Epidermal melanocyte (primary cell): ENCODE data around the gene AGA.

Experiments
- DNase-seq: peaks from one replicate; pipeline ENCODE4 v3.0.0; 2011; ENCODE audit warnings: low spot score; ENCODE audit not compliant: insufficient read length

The AGA gene

DNA sequence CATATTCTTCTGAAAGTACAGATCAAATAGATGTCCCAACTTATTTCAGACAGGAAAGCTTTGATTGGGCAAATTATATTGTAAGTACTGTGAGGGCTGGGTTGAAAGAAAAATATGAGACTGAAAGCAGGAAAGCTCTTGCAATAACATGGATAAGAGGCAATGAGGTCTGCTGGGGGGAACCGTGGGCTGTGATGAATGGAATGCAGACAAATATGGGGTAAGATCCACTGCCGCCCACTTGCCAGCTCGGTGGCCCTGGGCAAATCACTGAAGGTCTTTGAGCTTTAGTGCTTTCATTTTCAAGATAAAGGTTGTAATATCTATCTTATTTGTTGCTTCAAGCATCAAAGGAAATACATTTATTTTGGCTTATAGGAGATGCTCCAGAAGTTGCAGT, 51.0 kb downstream of the AGA start:
- DNase-seq, result no peak

DNA sequence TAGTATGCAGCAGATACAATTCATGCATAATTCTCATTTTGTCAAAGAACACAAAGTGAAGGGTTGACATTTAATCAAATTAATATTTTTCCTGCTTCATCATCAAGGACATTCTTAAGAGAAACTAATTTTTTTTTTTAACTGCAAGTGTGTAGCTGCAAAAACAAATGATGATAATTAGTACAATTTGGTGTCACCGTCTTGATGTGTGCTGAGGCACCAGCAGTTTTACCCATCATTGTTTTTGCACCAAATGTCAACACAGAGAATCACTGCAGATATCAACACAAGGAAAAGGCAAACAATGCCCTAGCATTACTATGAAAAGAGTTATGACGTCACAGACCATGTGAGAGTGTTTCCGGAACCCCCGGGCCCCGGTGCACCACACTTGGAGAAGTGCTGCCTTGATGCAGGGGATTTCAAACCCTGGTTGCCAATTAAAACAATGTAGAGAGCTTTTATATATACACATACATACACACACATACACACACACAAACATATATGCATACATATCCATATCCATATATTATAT, 55.9 kb downstream of the AGA start:
- no peak for DNase-seq

DNA sequence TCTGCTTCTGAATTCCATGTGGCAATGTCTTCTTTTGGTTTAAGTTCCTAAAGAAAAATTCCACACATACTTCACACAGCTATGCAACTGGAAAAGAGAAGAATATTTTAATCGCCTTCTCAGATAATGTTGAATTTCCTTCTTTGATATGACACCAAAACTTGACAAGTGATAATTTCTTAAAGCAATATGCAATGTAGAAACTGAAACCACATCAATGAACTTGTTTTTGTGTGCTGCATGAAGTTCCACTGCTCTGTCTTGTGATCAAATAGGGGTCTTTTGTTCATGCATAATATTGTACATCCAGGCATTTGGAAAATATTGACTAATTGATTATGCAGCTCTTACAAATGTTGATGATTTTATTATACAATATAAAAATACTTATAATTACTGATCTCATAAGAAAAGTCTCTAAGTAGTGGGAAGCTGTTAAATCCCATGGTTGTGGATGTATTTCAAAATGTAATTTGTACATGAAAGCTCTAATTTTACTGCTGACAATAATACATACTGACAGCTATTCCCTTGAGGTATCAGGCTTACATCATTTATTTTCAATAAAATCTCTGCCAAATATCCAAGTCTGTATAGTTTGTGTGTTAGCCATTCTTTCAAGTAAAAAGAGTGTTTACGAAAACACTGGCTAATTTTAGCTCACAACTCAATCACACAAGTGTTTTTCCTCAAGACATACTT, 56.5 kb downstream of the AGA start:
- DNase-seq, result no peak

DNA sequence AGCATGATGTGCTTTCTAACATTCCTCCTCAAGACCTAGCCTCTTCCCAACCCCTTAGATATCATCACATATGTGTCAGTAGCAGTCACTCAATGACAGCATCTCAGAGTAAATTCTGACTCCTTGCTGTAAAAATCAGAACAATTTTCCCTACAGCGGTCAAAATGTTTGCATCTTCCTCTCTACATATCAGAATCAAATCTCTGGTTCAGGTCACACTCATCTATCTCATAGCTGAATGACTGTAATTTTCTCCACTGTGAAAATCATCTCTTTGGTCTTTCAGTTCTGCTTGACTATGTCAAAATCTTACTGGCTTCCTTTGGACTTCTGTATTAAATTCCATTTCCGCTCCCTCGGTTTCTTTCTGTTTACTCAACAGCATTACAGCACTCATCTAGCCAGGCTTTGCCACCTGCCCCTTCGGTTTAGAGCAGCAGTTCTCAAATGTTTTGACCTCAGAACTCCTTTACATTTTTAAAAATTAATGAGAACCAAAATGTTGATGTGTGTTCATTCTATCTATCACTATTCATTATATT, 57.3 kb downstream of the AGA start:
- no peak for DNase-seq

DNA sequence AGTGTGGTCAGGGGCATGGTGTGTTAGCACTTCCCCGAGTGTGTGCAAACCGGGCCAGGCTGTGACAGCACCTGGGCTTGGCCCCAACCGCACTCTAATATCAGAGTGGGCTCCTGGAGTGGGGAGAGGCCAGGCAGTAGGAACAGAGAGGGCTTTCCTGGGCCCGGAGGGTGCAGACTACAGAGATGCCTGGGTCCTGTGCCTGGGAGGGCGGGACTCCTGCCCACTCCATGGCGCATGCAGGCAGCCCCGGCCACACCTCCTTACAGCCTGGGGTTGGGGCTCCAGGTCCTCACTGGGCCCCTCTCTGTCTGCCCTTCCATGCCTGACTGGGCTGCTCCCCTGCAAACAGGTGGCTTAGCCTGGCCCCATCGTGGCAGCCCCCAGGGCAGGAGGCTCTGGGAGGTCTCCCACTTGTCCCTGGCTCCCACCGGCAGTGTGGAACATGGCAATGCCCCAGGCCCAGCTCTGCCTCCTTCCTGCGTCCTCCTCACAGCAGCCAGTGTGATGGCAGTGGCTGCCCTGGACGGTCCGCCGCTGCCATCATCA, 60.4 kb downstream of the AGA start:
- no peak for DNase-seq
